ENCODE results near the gene STAU1. TPM values are rescaled to one million over a fixed set of nuclear protein-coding genes. Genes with fewer than 3 reads are reported as not detected.
"Not testable (repeated sequence)": the region's sequence is repeated elsewhere in the genome, so short reads cannot be mapped to it uniquely, and the experiment has no call there.

The STAU1 gene
- total RNA-seq, 2 experiments from 2014 or later, result 56.6 to 60.5 TPM

DNA sequence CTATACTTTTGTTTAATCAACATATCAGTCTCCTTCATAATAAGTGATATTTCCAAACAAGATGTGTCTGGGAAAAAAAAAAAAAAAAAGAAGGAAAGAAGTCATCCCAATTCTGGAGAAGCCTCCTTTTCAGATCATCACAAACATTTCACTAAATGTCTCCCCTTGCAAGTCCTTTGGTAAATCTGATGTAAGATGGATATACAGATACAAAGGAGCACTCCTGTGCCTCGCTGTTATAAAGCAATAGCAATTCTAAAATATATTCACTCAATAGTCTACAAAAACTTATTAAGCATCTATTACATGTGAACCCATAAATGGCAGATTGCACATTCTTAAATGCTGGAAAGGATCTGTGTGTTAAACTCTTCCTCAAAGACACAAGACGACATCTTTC lies 17.4 kb downstream of the STAU1 start:
- Mint-ChIP-seq H3K36me3 (ENCODE audit: low read depth) (peaks cover 31% of the 10 kb centered on the region), H3K27ac (no peak overlapping the region), H3K4me1 (peaks cover 59% of the 10 kb centered on the region), H3K4me3 (no peak overlapping the region), H3K27me3 (no peaks in the 10 kb centered on the region), H3K9me3 (no peaks in the 10 kb centered on the region)
- ChIA-PET POLR2A (no interaction called here), CTCF (no interaction called here)
- DNase-seq, result no peak

DNA sequence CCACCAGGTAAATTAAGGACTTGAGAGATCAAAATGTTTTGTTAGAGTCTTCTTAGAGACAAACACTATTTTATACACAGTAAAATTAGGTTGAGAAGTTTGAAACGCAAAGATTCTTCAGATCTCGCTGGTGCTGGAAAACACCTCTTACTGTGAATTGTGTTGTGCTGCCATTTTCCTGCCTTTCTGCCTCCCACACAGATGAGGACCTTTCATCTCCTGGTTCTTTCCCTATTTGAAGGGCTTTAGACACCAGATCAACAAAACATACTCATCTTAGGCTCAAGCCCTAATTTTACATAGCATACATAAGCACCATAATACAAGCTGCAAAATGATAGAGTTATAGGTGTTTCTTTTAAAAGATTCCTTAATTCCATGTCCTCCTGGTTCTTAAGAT lies 18.6 kb downstream of the STAU1 start:
- peaks cover 61% of the 10 kb centered on the region for H3K4me1 Mint-ChIP-seq
- ChIA-PET CTCF (no interaction called here), POLR2A (interaction anchor here (4.3 kb wide), 1 partner anchor 11 kb away, joined by 19 read pairs; no protein-coding TSS in a partner anchor)
- no peak overlapping the region for H3K4me3 Mint-ChIP-seq
- no peaks in the 10 kb centered on the region for H3K9me3 Mint-ChIP-seq
- no peak for DNase-seq
- peaks cover 36% of the 10 kb centered on the region for H3K36me3 Mint-ChIP-seq (ENCODE audit: low read depth)
- no peaks in the 10 kb centered on the region for H3K27me3 Mint-ChIP-seq
- peak overlapping the region; percentile 45 for H3K27ac Mint-ChIP-seq

DNA sequence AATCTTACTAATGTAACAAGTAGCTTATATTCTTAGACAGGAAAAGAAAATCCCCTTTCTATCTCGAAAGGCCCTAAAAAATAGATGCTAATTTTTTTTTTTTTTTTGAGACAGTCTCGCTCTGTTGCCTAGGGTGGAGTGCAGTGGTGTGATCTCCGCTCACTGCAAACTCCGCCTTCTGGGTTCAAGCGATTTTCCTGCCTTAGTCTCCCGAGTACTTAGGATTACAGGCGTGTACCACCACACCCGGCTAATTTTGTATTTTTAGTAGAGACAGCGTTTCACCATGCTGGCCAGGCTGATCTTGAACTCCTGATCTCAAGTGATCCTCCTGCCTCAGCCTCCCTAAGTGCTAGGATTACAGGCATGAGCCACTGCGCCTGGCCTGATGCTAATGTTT lies 19.3 kb downstream of the STAU1 start:
- not testable (repeated sequence) for H3K27ac Mint-ChIP-seq, DNase-seq, H3K9me3 Mint-ChIP-seq, H3K27me3 Mint-ChIP-seq, H3K4me3 Mint-ChIP-seq
- H3K4me1 Mint-ChIP-seq, result peaks cover 60% of the 10 kb centered on the region
- ChIA-PET CTCF (interaction anchor here (0.6 to 4.5 kb wide), 2 partner anchors 48 to 373 kb away, joined by 3 to 32 read pairs; no protein-coding TSS in a partner anchor), POLR2A (interaction anchor here (0.6 to 4.3 kb wide), 5 partner anchors 9 to 1342 kb away, joined by 3 to 29 read pairs (median 4); partner anchors contain the start of gene STAU1)
- H3K36me3 Mint-ChIP-seq (ENCODE audit: low read depth), result peaks cover 37% of the 10 kb centered on the region

GRCh38 chr20:49167811-49168507 lies 20.2 kb downstream of the STAU1 start:
- H3K36me3 Mint-ChIP-seq (ENCODE audit: low read depth), result peaks cover 32% of the 10 kb centered on the region
- H3K4me1 Mint-ChIP-seq, result peaks cover 53% of the 10 kb centered on the region
- H3K4me3 Mint-ChIP-seq, result no peak overlapping the region
- POLR2A ChIA-PET, result interaction anchor here (0.6 to 4.3 kb wide), 8 partner anchors 10 to 726 kb away, joined by 3 to 29 read pairs (median 8); partner anchors contain the start of gene STAU1
- H3K9me3 Mint-ChIP-seq, result no peaks in the 10 kb centered on the region
- peak overlapping the region; percentile 64 for H3K27ac Mint-ChIP-seq
- CTCF ChIA-PET, result interaction anchor here (0.6 to 4.5 kb wide), 6 partner anchors 9 to 373 kb away, joined by 3 to 32 read pairs (median 4); no protein-coding TSS in a partner anchor
- H3K27me3 Mint-ChIP-seq, result no peaks in the 10 kb centered on the region
- no peak for DNase-seq

GRCh38 chr20:49166534-49167449 lies 21.3 kb downstream of the STAU1 start:
- Mint-ChIP-seq H3K4me3 (peak overlapping the region; percentile 46), H3K9me3 (no peaks in the 10 kb centered on the region), H3K4me1 (peaks cover 51% of the 10 kb centered on the region), H3K27me3 (no peaks in the 10 kb centered on the region), H3K36me3 (ENCODE audit: low read depth) (peaks cover 28% of the 10 kb centered on the region), H3K27ac (peak overlapping the region; percentile 64)
- ChIA-PET POLR2A (interaction anchor here (0.7 to 4.3 kb wide), 10 partner anchors 10 to 120 kb away, joined by 3 to 29 read pairs (median 8); partner anchors contain the start of genes CSE1L and STAU1), CTCF (interaction anchor here (1.0 to 4.5 kb wide), 8 partner anchors 13 to 50 kb away, joined by 3 to 32 read pairs (median 5); no protein-coding TSS in a partner anchor)
- DNase-seq, result no peak

DNA sequence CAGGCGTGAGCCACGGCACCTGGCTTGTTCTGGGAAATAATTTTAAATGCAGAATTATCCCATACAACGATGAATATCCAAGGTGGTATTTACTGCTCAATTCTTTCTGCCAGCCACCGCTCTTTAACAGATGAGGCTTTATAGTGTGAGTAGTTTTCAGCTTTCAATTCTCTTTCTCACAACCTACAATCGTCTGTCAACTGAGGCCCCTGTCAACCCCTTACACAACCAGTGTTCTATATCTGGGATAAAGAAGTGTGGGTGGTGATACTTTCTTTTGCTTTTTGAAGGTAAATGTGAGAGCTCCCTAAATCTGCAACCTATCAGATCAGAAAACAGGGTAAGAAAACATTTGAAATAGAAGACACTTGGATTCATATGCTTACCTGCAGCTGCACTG lies 22.5 kb downstream of the STAU1 start:
- ChIA-PET POLR2A (interaction anchor here (0.7 to 3.6 kb wide), 6 partner anchors 9 to 119 kb away, joined by 3 to 29 read pairs (median 8); partner anchors contain the start of genes CSE1L and STAU1), CTCF (interaction anchor here (0.6 to 4.5 kb wide), 7 partner anchors 16 to 339 kb away, joined by 3 to 32 read pairs (median 5); no protein-coding TSS in a partner anchor)
- H3K9me3 Mint-ChIP-seq, result no peaks in the 10 kb centered on the region
- H3K27me3 Mint-ChIP-seq, result no peaks in the 10 kb centered on the region
- H3K36me3 Mint-ChIP-seq (ENCODE audit: low read depth), result peaks cover 32% of the 10 kb centered on the region
- H3K27ac Mint-ChIP-seq, result peak overlapping the region; percentile 64
- H3K4me1 Mint-ChIP-seq, result peaks cover 57% of the 10 kb centered on the region
- H3K4me3 Mint-ChIP-seq, result no peak overlapping the region
- no peak for DNase-seq

DNA sequence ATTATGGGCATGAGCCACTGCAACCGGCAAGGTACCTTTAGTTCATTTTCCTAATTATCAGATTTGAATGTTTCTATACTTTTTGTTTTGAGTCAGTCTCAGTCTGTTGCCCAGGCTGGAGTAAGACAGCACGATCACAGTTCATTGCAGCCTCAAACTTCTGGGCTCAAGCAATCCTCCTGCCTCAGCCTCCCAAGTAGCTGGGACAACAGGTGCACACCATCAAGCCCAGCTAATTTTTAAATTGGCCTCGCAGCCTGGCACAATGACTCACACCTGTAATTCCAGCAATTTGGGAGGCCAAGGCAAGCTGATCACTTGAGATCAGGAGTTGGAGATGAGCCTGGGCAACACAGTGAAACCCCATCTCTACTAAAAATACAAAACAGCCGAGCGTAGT lies 24.4 kb downstream of the STAU1 start:
- Mint-ChIP-seq H3K27ac (no peak overlapping the region), H3K36me3 (ENCODE audit: low read depth) (peaks cover 40% of the 10 kb centered on the region), H3K27me3 (no peaks in the 10 kb centered on the region), H3K4me3 (no peak overlapping the region), H3K4me1 (peaks cover 58% of the 10 kb centered on the region), H3K9me3 (no peaks in the 10 kb centered on the region)
- ChIA-PET CTCF (no interaction called here), POLR2A (interaction anchor here (0.7 kb wide), 1 partner anchor 117 kb away, joined by 4 read pairs; no protein-coding TSS in a partner anchor)
- DNase-seq, result no peak

DNA sequence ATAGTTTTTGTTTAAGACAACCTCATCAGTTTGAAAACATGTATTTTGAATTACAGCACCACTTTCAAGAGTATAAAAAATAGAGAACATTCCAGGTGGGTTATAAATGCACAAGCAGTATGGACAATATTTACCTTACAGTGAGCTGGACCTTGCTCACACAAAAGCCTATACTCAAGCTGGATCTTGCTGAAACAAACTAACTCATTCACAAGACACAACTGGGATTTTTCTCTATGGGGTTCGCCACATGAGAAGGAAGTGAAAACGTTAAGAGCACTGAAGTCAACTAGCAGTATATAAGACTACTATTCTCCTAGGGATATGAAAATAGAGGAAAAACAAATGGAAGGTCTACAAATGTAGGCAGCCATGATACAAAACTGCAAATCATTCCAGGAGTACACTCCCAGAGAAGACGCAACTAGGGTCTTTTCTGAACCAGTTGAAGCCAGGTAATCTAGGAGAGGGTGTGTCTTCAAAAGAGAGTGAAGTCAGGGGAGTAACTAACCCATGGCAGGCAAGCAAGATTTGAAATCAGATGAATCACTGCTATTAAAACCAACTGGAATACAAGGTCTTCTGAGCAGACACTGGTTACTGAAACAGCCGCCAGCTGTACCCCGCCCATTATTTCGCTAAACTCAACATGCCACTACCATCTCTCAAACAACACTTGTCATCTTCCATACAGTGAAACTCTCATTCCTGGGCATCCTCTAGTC lies 26.5 kb downstream of the STAU1 start:
- ChIA-PET POLR2A (no interaction called here), CTCF (interaction anchor here (0.6 kb wide), 1 partner anchor 571 kb away, joined by 3 read pairs; no protein-coding TSS in a partner anchor)
- Mint-ChIP-seq H3K27me3 (no peaks in the 10 kb centered on the region), H3K4me1 (peaks cover 45% of the 10 kb centered on the region), H3K9me3 (no peaks in the 10 kb centered on the region), H3K4me3 (no peak overlapping the region), H3K36me3 (ENCODE audit: low read depth) (peaks cover 40% of the 10 kb centered on the region), H3K27ac (peak overlapping the region; percentile 44)
- DNase-seq, result no peak

DNA sequence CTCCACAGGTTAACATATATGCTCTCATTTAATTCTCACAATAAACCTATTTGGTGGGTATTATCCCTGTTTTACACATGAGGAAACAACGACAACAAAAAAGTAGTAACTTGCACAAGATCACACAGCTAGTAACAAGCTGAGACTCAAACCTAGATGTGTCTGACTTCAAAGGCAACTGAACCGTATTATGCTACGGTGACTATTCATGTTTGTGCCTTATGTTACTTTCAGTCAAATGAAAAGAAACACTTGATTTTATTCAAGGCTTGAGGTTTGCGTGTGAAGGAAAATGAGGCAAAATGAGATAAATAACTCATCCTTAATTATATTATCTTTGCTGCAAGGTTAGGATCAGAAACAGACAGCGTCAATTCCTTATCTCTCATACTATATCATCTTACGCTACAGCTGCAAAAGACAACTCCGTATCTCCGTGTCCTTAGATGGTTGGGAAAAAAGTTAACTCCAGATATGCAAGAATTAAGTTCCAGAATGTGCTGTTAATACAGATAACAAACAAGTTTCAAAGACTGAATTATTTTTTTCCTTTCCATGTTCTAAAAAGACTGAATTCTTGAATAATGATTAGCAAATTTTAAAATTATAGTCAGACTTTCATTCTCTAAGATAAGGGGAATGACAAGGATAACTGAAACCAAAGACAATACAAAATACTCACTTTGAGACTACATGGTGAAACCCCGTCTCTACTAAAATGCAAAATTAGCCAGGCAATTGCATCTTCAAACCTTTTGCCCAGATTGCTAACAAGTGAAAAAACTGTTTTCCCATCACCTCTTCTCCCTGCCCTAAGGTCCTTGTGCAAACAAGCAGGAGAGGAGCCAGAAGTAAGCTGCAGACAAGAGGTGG lies 27.8 kb downstream of the STAU1 start:
- no peak for DNase-seq
- Mint-ChIP-seq H3K27ac (no peak overlapping the region), H3K4me1 (peaks cover 46% of the 10 kb centered on the region), H3K4me3 (no peak overlapping the region), H3K27me3 (no peaks in the 10 kb centered on the region), H3K36me3 (ENCODE audit: low read depth) (peaks cover 35% of the 10 kb centered on the region), H3K9me3 (no peaks in the 10 kb centered on the region)
- CTCF ChIA-PET, result interaction anchor here (0.9 to 1.3 kb wide), 3 partner anchors 27 to 59 kb away, joined by 4 to 6 read pairs (median 5); partner anchors contain the start of gene DDX27
- POLR2A ChIA-PET, result interaction anchor here (1.3 kb wide), 1 partner anchor 21 kb away, joined by 4 read pairs; no protein-coding TSS in a partner anchor

GRCh38 chr20:49157146-49157545 lies 31.0 kb downstream of the STAU1 start:
- no peak overlapping the region for H3K4me3 Mint-ChIP-seq
- no peaks in the 10 kb centered on the region for H3K9me3 Mint-ChIP-seq
- peaks cover 42% of the 10 kb centered on the region for H3K36me3 Mint-ChIP-seq (ENCODE audit: low read depth)
- H3K4me1 Mint-ChIP-seq, result peaks cover 49% of the 10 kb centered on the region
- CTCF ChIA-PET, result no interaction called here
- H3K27ac Mint-ChIP-seq, result no peak overlapping the region
- H3K27me3 Mint-ChIP-seq, result no peaks in the 10 kb centered on the region
- no peak for DNase-seq
- POLR2A ChIA-PET, result interaction anchor here (2.8 kb wide), 1 partner anchor 9 kb away, joined by 19 read pairs; no protein-coding TSS in a partner anchor

- no peak overlapping the region for H3K4me3 Mint-ChIP-seq
- H3K4me1 Mint-ChIP-seq, result peaks cover 43% of the 10 kb centered on the region
- H3K27me3 Mint-ChIP-seq, result no peaks in the 10 kb centered on the region
- POLR2A ChIA-PET, result interaction anchor here (2.8 kb wide), 1 partner anchor 10 kb away, joined by 19 read pairs; no protein-coding TSS in a partner anchor
- no peaks in the 10 kb centered on the region for H3K9me3 Mint-ChIP-seq
- peaks cover 45% of the 10 kb centered on the region for H3K36me3 Mint-ChIP-seq (ENCODE audit: low read depth)
- no peak overlapping the region for H3K27ac Mint-ChIP-seq
- no peak for DNase-seq
- CTCF ChIA-PET, result interaction anchor here (0.7 kb wide), 1 partner anchor 161 kb away, joined by 3 read pairs; no protein-coding TSS in a partner anchor
Observed at GRCh38 chr20:49156481-49156880, 31.7 kb downstream of the STAU1 start.
